SH-SY5Y (cell line): Measurements from ENCODE around the gene LIN37.
A peak's percentile ranks its signal among the peaks of the same experiment; 100 is the strongest.

Source experiments
- GATA2 ChIP-seq: IDR thresholded peaks from 2 replicates; pipeline ENCODE4 v1.6.1; 2011; ENCODE audit warnings: mild to moderate bottlenecking, low read depth, low read length
- GATA3 ChIP-seq: IDR thresholded peaks from 2 replicates; pipeline ENCODE4 v1.6.1; 2011; ENCODE audit warnings: low read depth, mild to moderate bottlenecking, low read length, moderate library complexity

The LIN37 gene

DNA sequence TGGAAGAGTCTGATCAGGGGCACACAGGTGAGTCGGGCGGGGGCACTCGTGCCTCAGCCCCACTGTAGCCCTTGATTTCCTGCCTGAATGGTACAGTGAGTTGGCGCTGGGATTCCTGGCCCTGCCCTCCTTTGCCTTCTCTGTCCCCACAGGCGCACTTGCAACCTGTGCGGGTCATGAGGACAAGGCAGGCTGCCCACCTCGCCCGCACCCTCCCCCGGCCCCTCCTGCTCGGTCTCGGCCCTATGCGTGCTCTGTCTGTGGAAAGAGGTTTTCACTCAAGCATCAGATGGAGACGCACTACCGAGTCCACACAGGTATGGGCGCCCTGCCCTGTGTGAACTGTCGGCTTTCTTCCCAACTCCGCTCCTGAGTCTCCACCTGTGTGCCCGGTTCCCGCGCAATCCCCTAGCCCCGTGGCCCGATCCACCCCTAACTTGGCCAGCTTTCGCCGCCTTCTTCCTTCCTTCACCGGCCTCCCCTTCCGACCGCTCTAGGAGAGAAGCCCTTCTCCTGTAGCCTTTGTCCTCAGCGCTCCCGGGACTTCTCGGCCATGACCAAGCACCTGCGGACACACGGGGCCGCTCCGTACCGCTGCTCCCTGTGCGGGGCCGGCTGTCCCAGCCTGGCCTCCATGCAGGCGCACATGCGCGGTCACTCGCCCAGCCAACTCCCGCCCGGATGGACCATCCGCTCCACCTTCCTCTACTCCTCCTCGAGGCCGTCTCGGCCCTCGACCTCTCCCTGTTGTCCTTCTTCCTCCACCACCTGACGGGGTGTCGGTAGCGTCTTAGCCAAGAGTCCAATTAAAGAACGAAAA is 32.2 kb upstream of the LIN37 start:
- TF ChIP-seq GATA2 (no peak), GATA3 (no peak)

DNA sequence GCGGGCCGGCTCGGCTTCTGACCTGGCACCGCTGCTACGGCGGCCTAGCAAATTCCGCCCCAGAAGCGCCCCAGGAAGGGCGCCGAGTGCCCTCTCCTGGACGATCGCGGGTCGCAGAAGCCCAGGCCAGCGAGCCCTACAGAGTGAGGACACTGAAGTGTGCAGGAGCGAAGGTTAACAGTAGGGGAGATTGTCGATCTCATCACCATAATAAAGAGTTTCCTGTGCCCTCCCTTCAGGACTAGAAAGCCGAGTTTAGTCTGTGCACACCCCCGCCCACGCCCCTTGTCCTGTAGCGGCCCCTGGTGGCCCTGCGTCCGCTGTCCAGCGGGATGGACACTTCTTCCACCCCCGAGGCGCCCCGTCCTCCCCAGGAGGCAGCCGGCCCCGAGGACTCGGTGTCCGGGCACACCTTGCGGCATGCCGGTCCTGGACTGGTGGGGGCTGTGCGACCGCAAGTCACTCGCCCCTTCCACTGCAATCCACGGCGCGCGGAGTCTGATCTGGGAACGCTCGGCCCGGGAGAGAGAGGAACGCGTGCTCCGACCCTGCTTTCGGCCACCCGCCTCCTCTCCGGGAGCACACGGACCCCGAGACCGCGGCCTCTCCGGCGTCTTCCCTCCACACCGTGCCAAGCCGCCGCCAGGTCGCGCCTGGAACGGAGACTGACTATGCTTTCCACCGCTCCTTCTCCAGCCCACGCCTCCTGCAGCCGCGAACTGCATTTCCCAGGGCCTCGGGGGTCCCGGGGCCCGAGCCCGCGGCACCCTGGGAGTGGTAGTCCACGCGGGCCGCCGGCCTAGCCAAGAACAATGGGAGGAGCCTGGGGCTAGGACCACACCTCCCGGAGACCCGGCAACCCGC is 31.3 kb upstream of the LIN37 start:
- TF ChIP-seq GATA2 (0 out of 2 replicates have a peak, but pooled peaks have one; percentile 15), GATA3 (no peak)

DNA sequence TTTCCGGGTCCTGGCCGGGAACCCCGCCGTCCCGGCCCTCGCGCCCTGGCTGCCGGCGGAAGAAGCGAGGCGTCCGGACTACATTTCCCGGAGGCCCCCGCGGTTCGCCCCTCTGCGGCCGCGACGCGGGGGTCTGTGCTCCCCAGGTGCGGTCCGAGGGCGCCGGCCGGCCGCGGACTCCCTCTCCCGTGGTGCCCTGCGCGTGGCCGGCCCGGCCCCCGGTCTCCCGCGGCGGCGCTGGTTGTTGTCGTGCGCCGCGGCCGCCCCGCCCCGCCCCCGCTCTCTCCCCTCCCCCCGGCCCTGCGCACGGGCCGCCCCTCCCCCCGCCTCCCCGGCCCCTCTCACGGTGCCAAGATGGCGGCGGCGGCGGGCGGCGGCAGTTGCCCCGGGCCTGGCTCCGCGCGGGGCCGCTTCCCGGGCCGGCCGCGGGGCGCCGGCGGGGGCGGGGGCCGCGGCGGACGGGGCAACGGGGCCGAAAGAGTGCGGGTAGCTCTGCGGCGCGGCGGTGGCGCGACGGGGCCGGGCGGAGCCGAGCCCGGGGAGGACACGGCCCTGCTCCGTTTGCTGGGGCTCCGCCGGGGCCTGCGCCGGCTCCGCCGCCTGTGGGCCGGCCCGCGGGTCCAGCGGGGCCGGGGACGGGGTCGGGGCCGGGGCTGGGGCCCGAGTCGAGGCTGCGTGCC is 30.6 kb upstream of the LIN37 start, which contains the start of gene KMT2B:
Gene KMT2B (plus strand): TSS at position 339 of the 680 bp plus-strand sequence. CDS start 16 bp downstream, at position 355.
- TF ChIP-seq GATA3 (no peak), GATA2 (no peak)

DNA sequence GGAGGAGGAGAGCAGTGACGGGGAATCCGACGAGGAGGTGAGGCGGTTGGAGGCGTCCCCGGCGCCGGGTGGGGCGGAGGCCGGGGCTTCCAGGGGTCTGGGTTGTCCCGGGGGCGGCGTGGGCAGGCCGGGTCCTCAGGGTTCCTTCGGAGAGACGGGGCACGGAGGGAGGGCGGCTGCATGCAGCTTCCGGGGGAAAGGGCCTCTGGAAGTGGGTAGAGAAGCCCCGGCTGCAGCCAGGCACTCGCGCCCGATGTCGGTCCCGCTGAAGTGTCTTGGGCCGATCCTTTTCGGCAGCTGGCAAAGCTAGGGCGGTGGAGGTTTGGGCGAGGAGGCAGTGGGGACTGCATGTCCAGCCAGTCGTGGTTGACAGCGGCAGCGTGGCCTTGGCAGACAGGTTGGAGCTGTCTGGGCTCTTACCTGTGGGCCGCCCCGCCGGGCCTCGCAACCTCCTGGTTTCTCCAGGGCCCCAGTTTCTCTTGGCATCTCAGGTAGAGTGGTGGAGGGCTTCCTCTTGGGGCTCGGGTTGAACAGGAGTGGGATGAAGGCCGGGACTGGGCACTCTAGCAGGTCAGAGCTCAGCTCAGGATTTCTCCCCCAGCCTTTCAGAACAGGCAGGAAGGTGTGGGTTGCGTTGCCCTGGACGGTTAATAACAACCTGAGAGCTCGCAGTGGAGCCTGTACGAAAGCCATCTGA is 29.9 kb upstream of the LIN37 start:
- TF ChIP-seq GATA3 (no peak), GATA2 (no peak)

DNA sequence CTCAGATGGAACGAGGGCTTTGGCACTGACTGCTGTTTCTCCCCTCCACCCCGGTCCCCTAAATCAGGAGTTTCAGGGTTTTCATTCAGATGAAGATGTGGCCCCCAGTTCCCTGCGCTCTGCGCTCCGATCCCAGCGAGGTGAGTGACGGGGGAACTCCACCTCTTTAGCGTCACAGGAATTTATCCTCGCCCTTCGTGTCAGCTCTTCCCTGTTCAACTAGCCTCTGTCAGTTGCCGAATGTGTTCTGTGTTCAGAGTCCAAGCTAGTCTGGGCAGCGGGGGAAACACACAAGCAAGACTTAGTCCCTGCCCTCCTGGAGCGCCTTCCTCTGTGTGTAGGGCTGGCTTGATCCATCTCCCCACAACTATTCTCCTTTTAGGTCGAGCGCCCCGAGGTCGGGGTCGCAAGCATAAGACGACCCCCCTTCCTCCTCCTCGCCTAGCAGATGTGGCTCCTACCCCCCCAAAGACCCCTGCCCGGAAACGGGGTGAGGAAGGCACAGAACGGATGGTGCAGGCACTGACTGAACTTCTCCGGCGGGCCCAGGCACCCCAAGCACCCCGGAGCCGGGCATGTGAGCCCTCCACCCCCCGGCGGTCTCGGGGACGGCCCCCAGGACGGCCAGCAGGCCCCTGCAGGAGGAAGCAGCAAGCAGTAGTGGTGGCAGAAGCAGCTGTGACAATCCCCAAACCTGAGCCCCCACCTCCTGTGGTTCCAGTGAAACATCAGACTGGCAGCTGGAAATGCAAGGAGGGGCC is 28.8 kb upstream of the LIN37 start:
- TF ChIP-seq GATA3: no peak
- no peak for TF ChIP-seq GATA2

DNA sequence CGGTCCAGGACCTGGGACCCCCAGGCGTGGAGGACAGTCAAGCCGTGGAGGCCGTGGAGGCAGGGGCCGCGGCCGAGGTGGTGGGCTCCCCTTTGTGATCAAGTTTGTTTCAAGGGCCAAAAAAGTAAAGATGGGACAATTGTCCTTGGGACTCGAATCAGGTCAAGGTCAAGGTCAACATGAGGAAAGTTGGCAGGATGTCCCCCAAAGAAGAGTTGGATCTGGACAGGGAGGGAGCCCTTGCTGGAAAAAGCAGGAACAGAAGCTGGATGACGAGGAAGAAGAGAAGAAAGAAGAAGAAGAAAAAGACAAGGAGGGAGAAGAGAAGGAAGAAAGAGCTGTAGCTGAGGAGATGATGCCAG is 28.2 kb upstream of the LIN37 start:
- TF ChIP-seq GATA3 (no peak), GATA2 (no peak)

DNA sequence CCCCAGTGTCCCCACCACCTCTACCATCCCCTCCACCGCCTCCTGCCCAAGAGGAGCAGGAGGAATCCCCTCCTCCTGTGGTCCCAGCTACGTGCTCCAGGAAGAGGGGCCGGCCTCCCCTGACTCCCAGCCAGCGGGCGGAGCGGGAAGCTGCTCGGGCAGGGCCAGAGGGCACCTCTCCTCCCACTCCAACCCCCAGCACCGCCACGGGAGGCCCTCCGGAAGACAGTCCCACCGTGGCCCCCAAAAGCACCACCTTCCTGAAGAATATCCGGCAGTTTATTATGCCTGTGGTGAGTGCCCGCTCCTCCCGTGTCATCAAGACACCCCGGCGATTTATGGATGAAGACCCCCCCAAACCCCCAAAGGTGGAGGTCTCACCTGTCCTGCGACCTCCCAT is 27.7 kb upstream of the LIN37 start:
- TF ChIP-seq GATA3 (no peak), GATA2 (no peak)

DNA sequence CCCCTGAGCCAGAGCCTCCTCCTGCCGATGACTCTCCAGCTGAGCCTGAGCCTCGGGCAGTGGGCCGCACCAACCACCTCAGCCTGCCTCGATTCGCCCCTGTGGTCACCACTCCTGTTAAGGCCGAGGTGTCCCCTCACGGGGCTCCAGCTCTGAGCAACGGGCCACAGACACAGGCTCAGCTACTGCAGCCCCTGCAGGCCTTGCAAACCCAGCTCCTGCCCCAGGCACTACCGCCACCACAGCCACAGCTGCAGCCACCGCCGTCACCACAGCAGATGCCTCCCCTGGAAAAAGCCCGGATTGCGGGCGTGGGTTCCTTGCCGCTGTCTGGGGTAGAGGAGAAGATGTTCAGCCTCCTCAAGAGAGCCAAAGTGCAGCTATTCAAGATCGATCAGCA is 27.0 kb upstream of the LIN37 start:
- no peak for TF ChIP-seq GATA2
- no peak for TF ChIP-seq GATA3

DNA sequence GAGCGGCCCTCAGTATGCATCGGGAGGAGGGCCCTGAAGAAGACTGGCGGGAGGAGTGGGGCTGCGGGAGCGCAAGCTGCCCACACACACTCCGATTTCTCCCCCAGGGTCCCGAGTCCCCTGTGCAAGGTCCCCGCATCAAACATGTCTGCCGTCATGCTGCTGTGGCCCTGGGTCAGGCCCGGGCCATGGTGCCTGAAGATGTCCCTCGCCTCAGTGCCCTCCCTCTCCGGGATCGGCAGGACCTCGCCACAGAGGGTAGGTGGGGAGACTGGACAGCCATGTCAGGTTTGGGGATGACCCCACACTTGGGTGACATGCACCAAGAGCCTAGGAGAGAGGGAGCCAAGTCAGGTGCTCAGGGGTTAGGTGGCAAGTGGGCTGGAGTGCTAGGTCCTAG is 25.9 kb upstream of the LIN37 start:
- TF ChIP-seq GATA2: no peak
- no peak for TF ChIP-seq GATA3

DNA sequence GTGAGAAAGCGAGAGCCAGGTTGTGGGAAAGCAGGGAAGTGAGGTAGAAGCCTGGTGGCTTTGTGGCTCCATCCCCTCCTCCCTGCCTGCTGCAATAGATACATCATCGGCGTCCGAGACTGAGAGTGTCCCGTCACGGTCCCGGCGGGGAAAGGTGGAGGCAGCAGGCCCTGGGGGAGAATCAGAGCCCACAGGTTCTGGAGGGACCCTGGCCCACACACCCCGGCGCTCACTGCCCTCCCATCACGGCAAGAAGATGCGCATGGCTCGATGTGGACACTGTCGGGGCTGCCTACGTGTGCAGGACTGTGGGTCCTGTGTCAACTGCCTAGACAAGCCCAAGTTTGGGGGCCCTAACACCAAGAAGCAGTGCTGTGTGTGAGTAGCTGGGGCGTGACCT is 25.5 kb upstream of the LIN37 start:
- TF ChIP-seq GATA2 (no peak), GATA3 (no peak)

DNA sequence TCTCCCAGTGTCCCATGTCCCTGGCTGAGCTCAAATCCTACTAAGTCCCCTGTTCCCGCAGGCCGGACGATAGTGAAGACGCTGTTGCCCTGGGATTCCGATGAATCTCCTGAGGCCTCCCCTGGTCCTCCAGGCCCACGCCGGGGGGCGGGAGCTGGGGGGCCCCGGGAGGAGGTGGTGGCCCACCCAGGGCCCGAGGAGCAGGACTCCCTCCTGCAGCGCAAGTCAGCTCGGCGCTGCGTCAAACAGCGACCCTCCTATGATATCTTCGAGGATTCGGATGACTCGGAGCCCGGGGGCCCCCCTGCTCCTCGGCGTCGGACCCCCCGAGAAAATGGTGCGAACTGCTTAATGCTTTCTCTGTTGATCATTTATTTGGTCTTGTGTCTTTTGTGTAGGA is 24.7 kb upstream of the LIN37 start:
- TF ChIP-seq GATA2 (no peak), GATA3 (no peak)

DNA sequence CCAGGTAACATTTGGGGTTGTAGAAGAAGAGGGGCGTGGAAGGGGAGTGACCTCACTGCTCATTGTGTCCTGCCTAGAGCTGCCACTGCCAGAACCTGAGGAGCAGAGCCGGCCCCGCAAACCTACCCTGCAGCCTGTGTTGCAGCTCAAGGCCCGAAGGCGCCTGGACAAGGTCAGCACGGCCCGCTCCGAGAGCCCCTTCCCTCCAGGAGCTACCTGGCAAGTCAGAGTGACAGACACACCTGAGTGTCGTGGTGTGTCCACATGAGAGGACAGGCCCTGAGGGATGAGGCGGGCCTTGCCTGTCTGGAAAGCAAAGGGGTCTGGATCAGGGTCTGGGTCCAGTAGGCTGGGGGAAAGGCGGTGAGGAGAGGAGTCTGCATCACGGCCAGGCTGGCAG is 23.8 kb upstream of the LIN37 start:
- TF ChIP-seq GATA2: no peak
- no peak for TF ChIP-seq GATA3

DNA sequence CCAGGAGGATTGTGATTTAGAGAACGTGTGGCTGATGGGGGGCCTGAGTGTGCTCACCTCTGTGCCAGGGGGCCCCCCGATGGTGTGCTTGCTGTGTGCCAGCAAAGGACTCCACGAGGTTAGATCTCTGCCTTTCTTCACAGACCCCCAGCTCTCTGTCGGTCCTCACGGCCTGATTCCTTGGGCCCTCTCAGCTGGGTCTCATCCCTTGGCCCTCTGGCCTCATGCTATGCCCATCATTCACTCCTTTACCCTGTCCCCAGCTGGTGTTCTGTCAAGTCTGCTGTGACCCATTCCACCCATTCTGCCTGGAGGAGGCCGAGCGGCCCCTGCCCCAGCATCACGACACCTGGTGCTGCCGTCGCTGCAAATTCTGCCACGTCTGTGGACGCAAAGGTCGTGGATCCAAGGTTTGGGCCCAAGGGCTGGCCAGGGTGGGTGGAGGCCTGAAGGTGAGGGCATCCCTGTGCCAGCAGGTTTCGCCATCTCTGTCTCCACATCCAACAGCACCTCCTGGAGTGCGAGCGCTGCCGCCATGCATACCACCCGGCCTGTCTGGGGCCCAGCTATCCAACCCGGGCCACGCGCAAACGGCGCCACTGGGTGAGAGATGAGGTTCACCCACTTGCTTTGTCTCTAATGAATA is 23.0 kb upstream of the LIN37 start:
- TF ChIP-seq GATA2: no peak
